ENCODE results near the gene TMEM52.

The TMEM52 gene

GRCh38 chr1:1925437-1926345 lies 6.6 kb upstream of the TMEM52 start:
- FAIRE-seq (no peak), DNase-seq (ENCODE audit: insufficient read length) (no peak)
- TF ChIP-seq POLR2A (IDR thresholded peaks at IDR 0.05; ENCODE audit: low read depth, low read length) (no peak), TAF1 (IDR thresholded peaks at IDR 0.05; ENCODE audit: borderline replicate concordance, low read depth, low read length) (no peak)

- TF ChIP-seq POLR2A (IDR thresholded peaks at IDR 0.05; ENCODE audit: low read depth, low read length) (no peak), POLR2AphosphoS5 (IDR thresholded peaks at IDR 0.05; ENCODE audit: low read depth, low read length) (no peak), TAF1 (IDR thresholded peaks at IDR 0.05; ENCODE audit: borderline replicate concordance, low read depth, low read length) (no peak)
- FAIRE-seq, result no peak
- DNase-seq (ENCODE audit: insufficient read length), result no peak
These were observed 5.8 kb upstream of the TMEM52 start for GRCh38 chr1:1924849-1925248.

- TF ChIP-seq TAF1 (IDR thresholded peaks at IDR 0.05; ENCODE audit: borderline replicate concordance, low read depth, low read length), result no peak
- TF ChIP-seq POLR2A (IDR thresholded peaks at IDR 0.05; ENCODE audit: low read depth, low read length), result no peak
- no peak for TF ChIP-seq POLR2AphosphoS5 (IDR thresholded peaks at IDR 0.05; ENCODE audit: low read depth, low read length)
- FAIRE-seq (no peak), DNase-seq (ENCODE audit: insufficient read length) (no peak)
These were observed 5.3 kb upstream of the TMEM52 start for GRCh38 chr1:1924386-1924785.

GRCh38 chr1:1922956-1923833 lies 4.1 kb upstream of the TMEM52 start:
- TF ChIP-seq POLR2AphosphoS5 (IDR thresholded peaks at IDR 0.05; ENCODE audit: low read depth, low read length) (no peak), TAF1 (IDR thresholded peaks at IDR 0.05; ENCODE audit: borderline replicate concordance, low read depth, low read length) (no peak), POLR2A (IDR thresholded peaks at IDR 0.05; ENCODE audit: low read depth, low read length) (no peak)
- FAIRE-seq, result no peak
- no peak for DNase-seq (ENCODE audit: insufficient read length)

- DNase-seq (ENCODE audit: insufficient read length) (no peak), FAIRE-seq (no peak)
- TF ChIP-seq POLR2A (IDR thresholded peaks at IDR 0.05; ENCODE audit: low read depth, low read length) (no peak), POLR2AphosphoS5 (IDR thresholded peaks at IDR 0.05; ENCODE audit: low read depth, low read length) (no peak), TAF1 (IDR thresholded peaks at IDR 0.05; ENCODE audit: borderline replicate concordance, low read depth, low read length) (no peak)
These were observed 3.5 kb upstream of the TMEM52 start for GRCh38 chr1:1922702-1922955.

- no peak for FAIRE-seq
- TF ChIP-seq POLR2A (IDR thresholded peaks at IDR 0.05; ENCODE audit: low read depth, low read length), result no peak
- TF ChIP-seq POLR2AphosphoS5 (IDR thresholded peaks at IDR 0.05; ENCODE audit: low read depth, low read length), result no peak
- no peak for TF ChIP-seq TAF1 (IDR thresholded peaks at IDR 0.05; ENCODE audit: borderline replicate concordance, low read depth, low read length)
- no peak for DNase-seq (ENCODE audit: insufficient read length)
These were observed 3.0 kb upstream of the TMEM52 start for GRCh38 chr1:1921901-1922701.

GRCh38 chr1:1921459-1921862 lies 2.4 kb upstream of the TMEM52 start:
- FAIRE-seq, result no peak
- no peak for DNase-seq (ENCODE audit: insufficient read length)
- TF ChIP-seq TAF1 (IDR thresholded peaks at IDR 0.05; ENCODE audit: borderline replicate concordance, low read depth, low read length) (no peak), POLR2A (IDR thresholded peaks at IDR 0.05; ENCODE audit: low read depth, low read length) (no peak), POLR2AphosphoS5 (IDR thresholded peaks at IDR 0.05; ENCODE audit: low read depth, low read length) (no peak)

- no peak for TF ChIP-seq TAF1 (IDR thresholded peaks at IDR 0.05; ENCODE audit: borderline replicate concordance, low read depth, low read length)
- no peak for TF ChIP-seq POLR2A (IDR thresholded peaks at IDR 0.05; ENCODE audit: low read depth, low read length)
- no peak for TF ChIP-seq POLR2AphosphoS5 (IDR thresholded peaks at IDR 0.05; ENCODE audit: low read depth, low read length)
- FAIRE-seq (no peak), DNase-seq (ENCODE audit: insufficient read length) (no peak)
These were observed 1.8 kb upstream of the TMEM52 start for GRCh38 chr1:1920608-1921458.

- TF ChIP-seq TAF1 (IDR thresholded peaks at IDR 0.05; ENCODE audit: borderline replicate concordance, low read depth, low read length), result no peak
- TF ChIP-seq POLR2A (IDR thresholded peaks at IDR 0.05; ENCODE audit: low read depth, low read length), result no peak
- TF ChIP-seq POLR2AphosphoS5 (IDR thresholded peaks at IDR 0.05; ENCODE audit: low read depth, low read length), result no peak
- no peak for FAIRE-seq
- DNase-seq (ENCODE audit: insufficient read length), result no peak
These were observed 1.1 kb upstream of the TMEM52 start for GRCh38 chr1:1920057-1920607.

All from GM12892 (cell line).